Panc1 (cell line): ENCODE results near the gene SUPT3H. TPM values are rescaled to one million over a fixed set of nuclear protein-coding genes. Genes with fewer than 3 reads are reported as not detected.

ENCODE experiments used
- ATAC-seq: fragments of 200-7000 bp; cut with Tn5 transposase; 2 replicates; pipeline ENCODE4 v1.9.1; 2020; ENCODE audit warnings: mild to moderate bottlenecking, moderate library complexity
- BruUV-seq: library from RNA; stranded (reverse); fragments of 400-500 nt; replicated peaks from 2 replicates; lab custom pipeline; 2021; lab: Mats Ljungman, UMichigan
- CTCF ChIA-PET: fragments of 300-600 bp; sonication (Branson Sonifier 250); formaldehyde crosslinking; loops from one replicate; lab custom pipeline; 2022; ENCODE audit warnings: antibody characterized with exemption; lab: Charles Lee
- POLR2A ChIA-PET: fragments of 300-600 bp; sonication (Branson Sonifier 250); formaldehyde crosslinking; loops from one replicate; lab custom pipeline; 2022; ENCODE audit warnings: antibody characterized with exemption; lab: Charles Lee
- DNase-seq: peaks from one replicate; pipeline ENCODE4 v3.0.0-alpha.2; 2010; ENCODE audit warnings: low read depth, low spot score
- H3K27ac ChIP-seq: 2 replicates; pipeline ENCODE4 v1.5.1; 2011; ENCODE audit warnings: mild to moderate bottlenecking, low read length, inconsistent platforms
- H3K27me3 ChIP-seq: fragments of 200-500 bp; sonication (Bioruptor generic); 2 replicates; pipeline ENCODE4 v1.6.0; 2014; ENCODE audit warnings: low read length, inconsistent platforms; ENCODE audit not compliant: control insufficient read depth, insufficient read depth
- H3K36me3 ChIP-seq: fragments of 200-500 bp; sonication (Bioruptor generic); 2 replicates; pipeline ENCODE4 v1.5.1; 2014; ENCODE audit warnings: inconsistent platforms, mild to moderate bottlenecking, low read length, moderate library complexity; ENCODE audit not compliant: control insufficient read depth, insufficient read depth
- H3K4me1 ChIP-seq: 2 replicates; pipeline ENCODE4 v1.5.1; 2011; ENCODE audit warnings: inconsistent platforms, mild to moderate bottlenecking, low read length, moderate library complexity; ENCODE audit not compliant: control insufficient read depth, insufficient read depth
- H3K4me3 ChIP-seq, 2 experiments: 2 replicates each; pipeline ENCODE4 v1.5.1; 2011 to 2012; ENCODE audit warnings: low read depth in 2 of 2, low read length in 2 of 2, mild to moderate bottlenecking in 2 of 2, inconsistent platforms in 1 of 2, moderate library complexity in 1 of 2
- H3K9me3 ChIP-seq: fragments of 200-500 bp; sonication (Bioruptor generic); 2 replicates; pipeline ENCODE4 v1.5.1; 2014; ENCODE audit warnings: low read depth, mild to moderate bottlenecking, inconsistent platforms, low read length, moderate library complexity; ENCODE audit not compliant: control insufficient read depth, insufficient read depth
- POLR2AphosphoS5 ChIP-seq: IDR thresholded peaks from 2 replicates; pipeline ENCODE4 v1.6.1; 2012; ENCODE audit warnings: mild to moderate bottlenecking, low read depth, low read length, moderate library complexity
- REST ChIP-seq, 2 experiments: IDR thresholded peaks; 2 replicates each; pipeline ENCODE4 v1.6.1; 2011 to 2012; ENCODE audit warnings: low read depth in 2 of 2, control low read depth in 1 of 2, low read length in 1 of 2, mild to moderate bottlenecking in 1 of 2, moderate library complexity in 1 of 2; ENCODE audit not compliant: insufficient read depth in 1 of 2
- SIN3A ChIP-seq: IDR thresholded peaks from 2 replicates; pipeline ENCODE4 v1.6.1; 2012; ENCODE audit warnings: low read depth, mild to moderate bottlenecking, low read length, moderate library complexity, borderline replicate concordance; ENCODE audit not compliant: insufficient read depth
- TCF7L2 ChIP-seq: IDR thresholded peaks from 2 replicates; pipeline ENCODE4 v1.6.1; 2011; ENCODE audit warnings: mild to moderate bottlenecking, low read depth, low read length, inconsistent platforms
- in situ Hi-C: cut with HindIII; loops from 2 replicates; pipeline ENCODE4 v1.10.0; 2016; ENCODE audit warnings: low sequenced_read_pairs, low pct_unique_long_range_greater_than_20kb
- intact Hi-C: fragments of 100-400 bp; cut with micrococcal nuclease; formaldehyde crosslinking; loops from one replicate; pipeline ENCODE4 v1.10.0; 2022; ENCODE audit not compliant: unreplicated experiment
- total RNA-seq: library from RNA; stranded (reverse); gene quantifications from one replicate; pipeline ENCODE4 v1.2.1, GENCODE V29; 2021; ENCODE audit not compliant: unreplicated experiment
- TF ChIP-seq, protein P1 (sequence below): fragments of 450-650 bp; IDR thresholded peaks from 2 replicates; pipeline ENCODE4 v1.5.1; 2017; ENCODE audit warnings: mild to moderate bottlenecking

The SUPT3H gene
- total RNA-seq, 1 experiment from 2014 or later: 11.0 TPM

DNA sequence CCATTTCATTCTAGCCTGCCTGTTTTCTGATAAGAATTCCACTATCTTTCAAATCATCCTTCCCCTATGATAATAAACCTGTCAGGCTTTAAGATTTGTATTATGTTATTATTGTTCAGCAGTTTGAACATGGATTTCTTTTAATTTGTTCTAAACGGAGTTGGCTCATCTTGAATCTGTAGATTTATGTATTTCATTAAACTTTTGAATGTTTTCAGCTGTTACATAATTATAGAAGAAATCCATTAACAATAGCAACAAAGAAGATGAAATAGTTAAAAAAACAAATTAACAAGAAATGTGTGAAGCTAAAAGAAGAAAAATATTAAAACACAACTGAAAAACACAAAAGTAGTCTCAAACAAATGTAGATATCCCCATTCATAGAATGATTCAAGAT, 273.3 kb downstream of the SUPT3H start:
- Histone ChIP-seq H3K36me3 (no peaks in the 10 kb centered on the region), H3K27ac (no peak overlapping the region), H3K4me3 (no peak overlapping the region), H3K9me3 (no peaks in the 10 kb centered on the region), H3K27me3 (no peaks in the 10 kb centered on the region), H3K4me1 (no peaks in the 10 kb centered on the region)
- intact Hi-C loops: no loop called here
- CTCF ChIA-PET: no interaction called here
- in situ Hi-C loops: no loop called here
- no peak for DNase-seq
- no TSS peak for BruUV-seq
- TF ChIP-seq POLR2AphosphoS5 (no peak), TCF7L2 (no peak), REST (IDR thresholded peaks at IDR 0.05; ENCODE audit: insufficient read depth in 1 of 2, low read depth in 2 of 2, low read length in 1 of 2) (no peak), SIN3A (no peak)
- TF ChIP-seq, protein P1, sequence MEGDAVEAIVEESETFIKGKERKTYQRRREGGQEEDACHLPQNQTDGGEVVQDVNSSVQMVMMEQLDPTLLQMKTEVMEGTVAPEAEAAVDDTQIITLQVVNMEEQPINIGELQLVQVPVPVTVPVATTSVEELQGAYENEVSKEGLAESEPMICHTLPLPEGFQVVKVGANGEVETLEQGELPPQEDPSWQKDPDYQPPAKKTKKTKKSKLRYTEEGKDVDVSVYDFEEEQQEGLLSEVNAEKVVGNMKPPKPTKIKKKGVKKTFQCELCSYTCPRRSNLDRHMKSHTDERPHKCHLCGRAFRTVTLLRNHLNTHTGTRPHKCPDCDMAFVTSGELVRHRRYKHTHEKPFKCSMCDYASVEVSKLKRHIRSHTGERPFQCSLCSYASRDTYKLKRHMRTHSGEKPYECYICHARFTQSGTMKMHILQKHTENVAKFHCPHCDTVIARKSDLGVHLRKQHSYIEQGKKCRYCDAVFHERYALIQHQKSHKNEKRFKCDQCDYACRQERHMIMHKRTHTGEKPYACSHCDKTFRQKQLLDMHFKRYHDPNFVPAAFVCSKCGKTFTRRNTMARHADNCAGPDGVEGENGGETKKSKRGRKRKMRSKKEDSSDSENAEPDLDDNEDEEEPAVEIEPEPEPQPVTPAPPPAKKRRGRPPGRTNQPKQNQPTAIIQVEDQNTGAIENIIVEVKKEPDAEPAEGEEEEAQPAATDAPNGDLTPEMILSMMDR: no peak
- POLR2A ChIA-PET: no interaction called here
- no peak for ATAC-seq

GRCh38 chr6:45098256-45098655, 279.5 kb downstream of the SUPT3H start:
- ChIA-PET POLR2A (no interaction called here), CTCF (no interaction called here)
- DNase-seq (no peak), ATAC-seq (no peak)
- H3K9me3 ChIP-seq: no peaks in the 10 kb centered on the region
- TF ChIP-seq REST (IDR thresholded peaks at IDR 0.05; ENCODE audit: insufficient read depth in 1 of 2, low read depth in 2 of 2, low read length in 1 of 2) (no peak), TCF7L2 (no peak), SIN3A (no peak), POLR2AphosphoS5 (no peak)
- TF ChIP-seq, protein P1: no peak
- no peaks in the 10 kb centered on the region for H3K27me3 ChIP-seq
- no peaks in the 10 kb centered on the region for H3K36me3 ChIP-seq
- H3K27ac ChIP-seq: no peak overlapping the region
- no peaks in the 10 kb centered on the region for H3K4me1 ChIP-seq
- BruUV-seq: no TSS peak
- intact Hi-C loops: no loop called here
- in situ Hi-C loops: no loop called here
- no peak overlapping the region for H3K4me3 ChIP-seq
